NB4 (cell line): ENCODE results near the gene CEP55.

Experiments used
- POLR2A ChIP-seq: IDR thresholded peaks from 2 replicates; pipeline ENCODE4 v1.6.1; 2011; ENCODE audit warnings: mild to moderate bottlenecking; ENCODE audit not compliant: insufficient read length; ENCODE audit errors: extremely low read depth
- TF ChIP-seq, protein P1 (sequence below): IDR thresholded peaks from one replicate; pipeline ENCODE4 v1.5.1; 2012; ENCODE audit warnings: low read depth, low read length

DNA sequence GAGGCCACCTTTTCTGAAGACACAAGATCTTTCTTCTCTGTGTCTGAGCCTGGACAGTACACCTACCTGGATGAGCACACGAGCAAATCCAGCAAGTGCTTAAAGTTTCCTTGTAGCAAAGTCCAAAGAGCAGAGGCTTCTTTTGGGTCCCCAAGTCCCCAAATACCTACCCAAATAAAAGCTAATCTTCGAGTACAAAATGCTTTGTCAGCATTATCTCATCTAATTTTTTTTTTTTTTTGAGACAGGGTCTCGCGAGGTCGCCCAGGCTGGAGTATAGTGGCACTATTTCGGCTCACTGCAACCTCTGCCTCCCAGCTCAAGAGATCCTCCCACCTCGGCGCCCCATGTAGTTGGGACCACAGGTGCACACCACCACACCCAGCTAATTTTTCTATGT, 38.9 kb upstream of the CEP55 start:
- TF ChIP-seq, protein P1, sequence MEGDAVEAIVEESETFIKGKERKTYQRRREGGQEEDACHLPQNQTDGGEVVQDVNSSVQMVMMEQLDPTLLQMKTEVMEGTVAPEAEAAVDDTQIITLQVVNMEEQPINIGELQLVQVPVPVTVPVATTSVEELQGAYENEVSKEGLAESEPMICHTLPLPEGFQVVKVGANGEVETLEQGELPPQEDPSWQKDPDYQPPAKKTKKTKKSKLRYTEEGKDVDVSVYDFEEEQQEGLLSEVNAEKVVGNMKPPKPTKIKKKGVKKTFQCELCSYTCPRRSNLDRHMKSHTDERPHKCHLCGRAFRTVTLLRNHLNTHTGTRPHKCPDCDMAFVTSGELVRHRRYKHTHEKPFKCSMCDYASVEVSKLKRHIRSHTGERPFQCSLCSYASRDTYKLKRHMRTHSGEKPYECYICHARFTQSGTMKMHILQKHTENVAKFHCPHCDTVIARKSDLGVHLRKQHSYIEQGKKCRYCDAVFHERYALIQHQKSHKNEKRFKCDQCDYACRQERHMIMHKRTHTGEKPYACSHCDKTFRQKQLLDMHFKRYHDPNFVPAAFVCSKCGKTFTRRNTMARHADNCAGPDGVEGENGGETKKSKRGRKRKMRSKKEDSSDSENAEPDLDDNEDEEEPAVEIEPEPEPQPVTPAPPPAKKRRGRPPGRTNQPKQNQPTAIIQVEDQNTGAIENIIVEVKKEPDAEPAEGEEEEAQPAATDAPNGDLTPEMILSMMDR = no peak
- TF ChIP-seq POLR2A = no peak
